Sigmoid colon (tissue), 4 donors: ENCODE measurements around the gene CREBZF.

ENCODE experiments used
- EP300 ChIP-seq, 4 donors: sonication (generic); formaldehyde crosslinking; IDR thresholded peaks; one replicate each; pipeline ENCODE4 v1.6.1; 2017; ENCODE audit warnings: antibody characterized with exemption in 4 of 4
- TF ChIP-seq, protein P1 (sequence below), 4 experiments: fragments of 450-650 bp in 3 of 4; fragments of 200-600 bp in 1 of 4; IDR thresholded peaks; one replicate each; pipeline ENCODE4 v1.5.1; 2016 to 2019; ENCODE audit warnings: antibody characterized with exemption in 4 of 4, mild to moderate bottlenecking in 3 of 4, moderate library complexity in 2 of 4

DNA sequence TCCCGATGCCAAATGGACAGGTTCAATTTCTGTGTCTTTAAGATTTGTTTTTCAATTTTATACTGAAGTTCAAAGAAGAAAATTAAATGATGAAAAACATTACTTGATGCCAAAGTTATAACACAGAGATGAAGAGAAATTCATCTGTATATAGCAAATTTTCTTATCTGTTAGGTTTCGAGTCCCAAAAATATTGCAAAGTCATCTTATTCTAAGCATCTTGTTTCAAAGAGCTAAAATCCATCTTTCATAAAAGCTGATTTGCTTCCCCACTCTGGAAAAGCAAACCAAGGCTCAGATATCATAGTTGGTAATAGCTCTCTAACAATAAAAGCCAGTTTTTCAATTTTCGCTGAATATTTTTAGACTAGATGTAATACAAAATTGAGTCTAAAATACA, 40.0 kb upstream of the CREBZF start:
- TF ChIP-seq, protein P1, sequence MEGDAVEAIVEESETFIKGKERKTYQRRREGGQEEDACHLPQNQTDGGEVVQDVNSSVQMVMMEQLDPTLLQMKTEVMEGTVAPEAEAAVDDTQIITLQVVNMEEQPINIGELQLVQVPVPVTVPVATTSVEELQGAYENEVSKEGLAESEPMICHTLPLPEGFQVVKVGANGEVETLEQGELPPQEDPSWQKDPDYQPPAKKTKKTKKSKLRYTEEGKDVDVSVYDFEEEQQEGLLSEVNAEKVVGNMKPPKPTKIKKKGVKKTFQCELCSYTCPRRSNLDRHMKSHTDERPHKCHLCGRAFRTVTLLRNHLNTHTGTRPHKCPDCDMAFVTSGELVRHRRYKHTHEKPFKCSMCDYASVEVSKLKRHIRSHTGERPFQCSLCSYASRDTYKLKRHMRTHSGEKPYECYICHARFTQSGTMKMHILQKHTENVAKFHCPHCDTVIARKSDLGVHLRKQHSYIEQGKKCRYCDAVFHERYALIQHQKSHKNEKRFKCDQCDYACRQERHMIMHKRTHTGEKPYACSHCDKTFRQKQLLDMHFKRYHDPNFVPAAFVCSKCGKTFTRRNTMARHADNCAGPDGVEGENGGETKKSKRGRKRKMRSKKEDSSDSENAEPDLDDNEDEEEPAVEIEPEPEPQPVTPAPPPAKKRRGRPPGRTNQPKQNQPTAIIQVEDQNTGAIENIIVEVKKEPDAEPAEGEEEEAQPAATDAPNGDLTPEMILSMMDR (IDR thresholded peaks at IDR 0.05), result no peak
- TF ChIP-seq EP300 (IDR thresholded peaks at IDR 0.05), result no peak
